Lung (tissue), 12 donors: ENCODE results near the gene PAX2. TPM values are rescaled to one million over a fixed set of nuclear protein-coding genes. Genes with fewer than 3 reads are reported as not detected.

Experiments
- ATAC-seq: fragments of 200-7000 bp; cut with Tn5 transposase; one replicate; pipeline ENCODE4 v1.9.1; 2020; ENCODE audit warnings: moderate number of reproducible peaks; ENCODE audit not compliant: insufficient read depth, low FRiP score
- DNase-seq, 3 donors: peaks; one replicate each; pipeline ENCODE4 v3.0.0-alpha.2; 2013 to 2017
- H3K27ac ChIP-seq, 2 donors: one replicate each; pipeline ENCODE4 v1.5.1; 2013; ENCODE audit warnings: mild to moderate bottlenecking in 2 of 2, moderate library complexity in 2 of 2, control low read depth in 1 of 2, inconsistent platforms in 1 of 2, low read depth in 1 of 2, low read length in 1 of 2
- H3K27me3 ChIP-seq, 3 donors: one replicate each; pipeline ENCODE4 v1.5.1; 2013; ENCODE audit warnings: low read length in 2 of 3; ENCODE audit not compliant: control insufficient read depth in 3 of 3, insufficient read depth in 3 of 3
- H3K36me3 ChIP-seq, 4 donors: one replicate each; pipeline ENCODE4 v1.5.1; 2013; ENCODE audit warnings: low read length in 4 of 4, mild to moderate bottlenecking in 1 of 4, moderate library complexity in 1 of 4; ENCODE audit not compliant: control insufficient read depth in 4 of 4, insufficient read depth in 4 of 4
- H3K4me1 ChIP-seq, 5 donors: one replicate each; pipeline ENCODE4 v1.5.1; 2013; ENCODE audit warnings: low read length in 5 of 5, mild to moderate bottlenecking in 2 of 5, moderate library complexity in 1 of 5; ENCODE audit not compliant: control insufficient read depth in 5 of 5, insufficient read depth in 5 of 5
- H3K4me3 ChIP-seq: one replicate; pipeline ENCODE4 v1.5.1; 2013; ENCODE audit warnings: mild to moderate bottlenecking, control low read depth, moderate library complexity
- H3K9ac ChIP-seq, 2 donors: one replicate each; pipeline ENCODE4 v1.5.1; 2013; ENCODE audit warnings: low read length in 2 of 2, control low read depth in 1 of 2; ENCODE audit not compliant: insufficient read depth in 1 of 2
- H3K9me3 ChIP-seq, 4 donors: one replicate each; pipeline ENCODE4 v1.5.1; 2013; ENCODE audit warnings: low read length in 3 of 4, mild to moderate bottlenecking in 1 of 4, moderate library complexity in 1 of 4; ENCODE audit not compliant: control insufficient read depth in 4 of 4, insufficient read depth in 3 of 4
- CTCF ChIP-seq: IDR thresholded peaks from 2 replicates; pipeline ENCODE4 v1.5.1; 2012; ENCODE audit warnings: mild to moderate bottlenecking; ENCODE audit errors: control extremely low read depth, extremely low read depth
- WGBS, 2 donors: extraction: QIAGEN DNeasy Blood & Tissue Kit; methylation state at CpG; one replicate each; pipeline ENCODE4 v1.1.7; 2013; 5-methylcytosine and 5-hydroxymethylcytosine counted together
- polyA plus RNA-seq, 2 donors: library from polyadenylated mRNA; stranded (reverse); fragments of 200-250 nt; gene quantifications; one replicate each; pipeline ENCODE4 v1.2.1, GENCODE V29; 2013
- total RNA-seq, 2 donors: library from RNA; depleted of rRNA in 1 of 2; stranded (reverse); fragments of >200 nt in 1 of 2; gene quantifications; one replicate each; pipeline ENCODE4 v1.2.1, GENCODE V29; 2014 to 2021
- donor health status: control.
- donor health status: control.
- donor health status: Bipolar disorder and iron deficiency.
- donor health status: healthy.
- donor health status: DM: yes; HTN: yes; CAD: no.

Gene PAX2
- total and polyA plus RNA-seq, 4 donors: not detected

- Histone ChIP-seq H3K4me3 (no peak overlapping the region), H3K9me3 (peaks cover 0 to 5% (median 0%) of the 10 kb centered on the region in 4 donors), H3K36me3 (no peaks in the 10 kb centered on the region), H3K4me1 (peaks cover 0 to 23% (median 5%) of the 10 kb centered on the region in 5 donors), H3K27ac (no peak overlapping the region), H3K27me3 (peaks cover 14 to 84% (median 80%) of the 10 kb centered on the region in 3 donors), H3K9ac (no peak overlapping the region)
- 44% methylated on average over 24 of the region's 24 CpGs for WGBS, 2 donors
- TF ChIP-seq CTCF: no peak
- no peak for ATAC-seq
- DNase-seq: no peak
These were observed 13.8 kb upstream of the PAX2 start for GRCh38 chr10:100731407-100732240.

GRCh38 chr10:100732241-100732596 is 13.2 kb upstream of the PAX2 start:
- H3K4me1 ChIP-seq: peaks cover 0 to 23% (median 5%) of the 10 kb centered on the region in 5 donors
- H3K9me3 ChIP-seq: peaks cover 0 to 5% (median 0%) of the 10 kb centered on the region in 4 donors
- ATAC-seq (no peak), DNase-seq (no peak)
- H3K9ac ChIP-seq: no peak overlapping the region
- H3K27me3 ChIP-seq: peaks cover 11 to 87% (median 83%) of the 10 kb centered on the region in 3 donors
- H3K4me3 ChIP-seq: no peak overlapping the region
- no peak overlapping the region for H3K27ac ChIP-seq
- TF ChIP-seq CTCF: no peak
- H3K36me3 ChIP-seq: no peaks in the 10 kb centered on the region
- whole genome bisulfite sequencing, 2 donors: 77 to 90% methylated on average over 2 of the region's 2 CpGs

GRCh38 chr10:100733329-100733728 is 12.1 kb upstream of the PAX2 start:
- no peak for ATAC-seq
- H3K36me3 ChIP-seq: no peaks in the 10 kb centered on the region
- no peak overlapping the region for H3K9ac ChIP-seq
- H3K27me3 ChIP-seq: peaks cover 7 to 87% (median 80%) of the 10 kb centered on the region in 3 donors
- no peak overlapping the region for H3K4me3 ChIP-seq
- no peak for DNase-seq
- peaks cover 0 to 30% (median 5%) of the 10 kb centered on the region in 5 donors for H3K4me1 ChIP-seq
- H3K27ac ChIP-seq: no peak overlapping the region
- peaks cover 0 to 5% (median 0%) of the 10 kb centered on the region in 4 donors for H3K9me3 ChIP-seq
- WGBS, 2 donors: 71 to 74% methylated on average over 6 of the region's 6 CpGs
- no peak for TF ChIP-seq CTCF
